Sigmoid colon (tissue), 7 donors: Measurements from ENCODE around the gene HOXD11. TPM values are rescaled to one million over a fixed set of nuclear protein-coding genes. Genes with fewer than 3 reads are reported as not detected.

ENCODE experiments used
- DNase-seq: peaks from one replicate; pipeline ENCODE4 v3.0.0-alpha.2; 2019
- H3K27ac ChIP-seq, 4 donors: fragments of 200-600 bp; sonication (generic); one replicate each; pipeline ENCODE4 v1.5.1; 2016 to 2019; ENCODE audit warnings: mild to moderate bottlenecking in 1 of 4
- H3K27me3 ChIP-seq, 3 donors: fragments of 200-600 bp; sonication (generic); one replicate each; pipeline ENCODE4 v1.5.1; 2019; ENCODE audit warnings: mild to moderate bottlenecking in 1 of 3
- H3K36me3 ChIP-seq, 4 donors: fragments of 200-600 bp; sonication (generic); one replicate each; pipeline ENCODE4 v1.5.1; 2016 to 2019
- H3K4me1 ChIP-seq, 4 donors: fragments of 200-600 bp; sonication (generic); one replicate each; pipeline ENCODE4 v1.5.1; 2017 to 2019
- H3K4me3 ChIP-seq, 4 donors: fragments of 200-600 bp; sonication (generic); one replicate each; pipeline ENCODE4 v1.5.1; 2017 to 2019; ENCODE audit warnings: mild to moderate bottlenecking in 2 of 4, moderate library complexity in 1 of 4
- H3K9me3 ChIP-seq, 4 donors: fragments of 200-600 bp in 3 of 4; sonication (generic) in 3 of 4; one replicate each; pipeline versions ENCODE4 v1.5.1 to v1.6.1; 2013 to 2019
- CTCF ChIP-seq, 4 experiments: fragments of 450-650 bp in 3 of 4; fragments of 200-600 bp in 1 of 4; IDR thresholded peaks; one replicate each; pipeline ENCODE4 v1.5.1; 2016 to 2019; ENCODE audit warnings: antibody characterized with exemption in 4 of 4, mild to moderate bottlenecking in 3 of 4, moderate library complexity in 2 of 4
- EP300 ChIP-seq, 4 donors: sonication (generic); formaldehyde crosslinking; IDR thresholded peaks; one replicate each; pipeline ENCODE4 v1.6.1; 2017; ENCODE audit warnings: antibody characterized with exemption in 4 of 4
- POLR2A ChIP-seq, 2 donors: fragments of 450-650 bp; IDR thresholded peaks; one replicate each; pipeline ENCODE4 v1.6.1; 2016; ENCODE audit warnings: antibody characterized with exemption in 2 of 2, mild to moderate bottlenecking in 2 of 2, moderate library complexity in 2 of 2
- POLR2AphosphoS5 ChIP-seq, 4 donors: sonication (generic); formaldehyde crosslinking; IDR thresholded peaks; one replicate each; pipeline ENCODE4 v1.6.1; 2017; ENCODE audit warnings: antibody characterized with exemption in 4 of 4
- WGBS, 2 donors: extraction: QIAGEN DNeasy Blood & Tissue Kit; methylation state at CpG; one replicate each; pipeline ENCODE4 v1.1.7; 2013; 5-methylcytosine and 5-hydroxymethylcytosine counted together
- intact Hi-C: fragments of 100-400 bp; cut with DNase I; formaldehyde crosslinking; loops from one replicate; pipeline ENCODE4 v1.15.1; 2023
- polyA plus RNA-seq, 3 donors: library from polyadenylated mRNA; stranded (reverse); fragments of 200-250 nt; gene quantifications; one replicate each; pipeline ENCODE4 v1.2.3, GENCODE V29; 2013
- total RNA-seq, 4 donors: library from RNA; depleted of rRNA; stranded (reverse); fragments of >200 nt; gene quantifications; one replicate each; pipeline ENCODE4 v1.1.0, GENCODE V29; 2016
- donor health status: healthy with polysubstance abuse.
- donor health status: Bipolar disorder and iron deficiency.
- donor health status: healthy.

The HOXD11 gene
- total and polyA plus RNA-seq, 7 donors: 0.69 to 39.3 (median 18.3) TPM

- H3K36me3 ChIP-seq: no peaks in the 10 kb centered on the region
Measured at GRCh38 chr2:176074919-176075425, 32.1 kb upstream of the HOXD11 start.

GRCh38 chr2:176075481-176075880, 31.6 kb upstream of the HOXD11 start:
- TF ChIP-seq POLR2A (IDR thresholded peaks at IDR 0.05) (no peak), CTCF (IDR thresholded peaks at IDR 0.05) (no peak), POLR2AphosphoS5 (IDR thresholded peaks at IDR 0.05) (peak in 2 of 4 donors; percentile 21 to 28)
- no peak for DNase-seq
- peaks cover 20 to 98% (median 32%) of the 10 kb centered on the region in 3 donors for H3K27me3 ChIP-seq
- H3K4me3 ChIP-seq: peak overlapping the region in 3 of 4 donors; percentile 15 to 34 (median 28)
- H3K4me1 ChIP-seq: peaks cover 0 to 15% (median 10%) of the 10 kb centered on the region in 4 donors
- intact Hi-C loops: loop anchor here (5.0 kb wide), 2 partner anchors 133 to 218 kb away; no protein-coding TSS in a partner anchor
- no peaks in the 10 kb centered on the region for H3K36me3 ChIP-seq
- no peaks in the 10 kb centered on the region for H3K9me3 ChIP-seq
- WGBS, 2 donors: 12% methylated on average over 15 of the region's 15 CpGs
- H3K27ac ChIP-seq: no peak overlapping the region

More at GRCh38 chr2:176074919-176075425, 32.1 kb upstream of the HOXD11 start:
- peak overlapping the region in 3 of 4 donors; percentile 15 to 34 (median 28) for H3K4me3 ChIP-seq
- no peak for TF ChIP-seq POLR2AphosphoS5 (IDR thresholded peaks at IDR 0.05)
- no peak for TF ChIP-seq EP300 (IDR thresholded peaks at IDR 0.05)
- no peak for TF ChIP-seq CTCF (IDR thresholded peaks at IDR 0.05)
- no peak for TF ChIP-seq POLR2A (IDR thresholded peaks at IDR 0.05)
- H3K9me3 ChIP-seq: no peaks in the 10 kb centered on the region
- H3K4me1 ChIP-seq: peaks cover 0 to 12% (median 7%) of the 10 kb centered on the region in 4 donors
- intact Hi-C loops: loop anchor here (5.0 kb wide), 2 partner anchors 133 to 218 kb away; no protein-coding TSS in a partner anchor
- no peak overlapping the region for H3K27ac ChIP-seq
- 33 to 41% methylated on average over 7 of the region's 7 CpGs for WGBS, 2 donors
- H3K27me3 ChIP-seq: peaks cover 18 to 100% (median 30%) of the 10 kb centered on the region in 3 donors
- DNase-seq: no peak

GRCh38 chr2:176076063-176076462, 31.0 kb upstream of the HOXD11 start:
- Histone ChIP-seq H3K9me3 (no peaks in the 10 kb centered on the region), H3K27me3 (peaks cover 25 to 98% (median 38%) of the 10 kb centered on the region in 3 donors), H3K4me1 (peaks cover 0 to 21% (median 14%) of the 10 kb centered on the region in 4 donors), H3K27ac (no peak overlapping the region), H3K4me3 (peak overlapping the region in 3 of 4 donors; percentile 15 to 34 (median 28)), H3K36me3 (no peaks in the 10 kb centered on the region)
- no peak for DNase-seq
- TF ChIP-seq CTCF (IDR thresholded peaks at IDR 0.05) (no peak), EP300 (IDR thresholded peaks at IDR 0.05) (no peak), POLR2A (IDR thresholded peaks at IDR 0.05) (no peak), POLR2AphosphoS5 (IDR thresholded peaks at IDR 0.05) (no peak)
- WGBS, 2 donors: 13 to 21% methylated on average over 7 of the region's 7 CpGs
- intact Hi-C loops: loop anchor here (5.0 kb wide), 2 partner anchors 134 to 219 kb away; no protein-coding TSS in a partner anchor

- WGBS, 2 donors: 21 to 33% methylated on average over 2 of the region's 2 CpGs
- Histone ChIP-seq H3K4me1 (peaks cover 0 to 24% (median 14%) of the 10 kb centered on the region in 4 donors), H3K27me3 (peaks cover 33 to 98% (median 39%) of the 10 kb centered on the region in 3 donors), H3K4me3 (no peak overlapping the region), H3K27ac (no peak overlapping the region), H3K9me3 (no peaks in the 10 kb centered on the region), H3K36me3 (no peaks in the 10 kb centered on the region)
- no peak for DNase-seq
- no peak for TF ChIP-seq POLR2A (IDR thresholded peaks at IDR 0.05)
- no peak for TF ChIP-seq EP300 (IDR thresholded peaks at IDR 0.05)
- no peak for TF ChIP-seq CTCF (IDR thresholded peaks at IDR 0.05)
- no peak for TF ChIP-seq POLR2AphosphoS5 (IDR thresholded peaks at IDR 0.05)
- intact Hi-C loops: loop anchor here (5.0 kb wide), 2 partner anchors 134 to 219 kb away; no protein-coding TSS in a partner anchor
Measured at GRCh38 chr2:176076796-176077195, 30.3 kb upstream of the HOXD11 start.
